ENCODE measurements around the gene TSPAN6.

The TSPAN6 gene

DNA sequence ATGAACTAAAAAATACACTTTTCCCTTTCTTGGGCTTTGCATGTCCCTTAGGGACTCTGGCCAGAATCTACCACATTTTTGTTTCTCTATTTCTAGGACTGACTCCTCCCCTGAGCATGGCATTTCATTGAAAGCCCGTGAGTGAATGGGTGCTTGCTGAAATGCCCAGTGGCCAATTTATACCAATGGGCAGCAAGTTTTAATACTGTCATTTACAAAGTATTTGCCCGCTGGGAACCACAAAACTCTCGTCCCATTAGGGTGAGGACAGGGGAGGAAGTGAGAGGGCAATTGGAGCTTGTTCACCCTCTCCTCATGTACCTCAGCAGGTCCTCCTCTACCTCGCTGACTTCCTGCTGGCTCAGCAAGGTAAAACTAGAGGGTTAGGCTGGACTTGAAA, 8.5 kb upstream of the TSPAN6 start:
- H3K36me3 ChIP-seq (ENCODE audit: insufficient read depth, low read length), result no peaks in the 10 kb centered on the region
- peak overlapping the region; percentile 81 for H3K9ac ChIP-seq (ENCODE audit: low read depth, low read length)
- H3K4me1 ChIP-seq (ENCODE audit: control insufficient read depth, insufficient read depth, low read length), result peaks cover 50% of the 10 kb centered on the region
- H3K4me3 ChIP-seq (ENCODE audit: low read length), result peak overlapping the region; percentile 70
- H3K4me2 ChIP-seq (ENCODE audit: low read length), result peak overlapping the region; percentile 78
- H3K9me3 ChIP-seq (replicated peaks; ENCODE audit: low read length), result no peaks in the 10 kb centered on the region
- H3K27me3 ChIP-seq (ENCODE audit: control insufficient read depth, insufficient read depth, low read length), result no peaks in the 10 kb centered on the region

- Histone ChIP-seq H3K4me3 (ENCODE audit: low read length) (peak within 1 kb of the TSS; percentile 70), H3K9ac (ENCODE audit: low read depth, low read length) (peak within 1 kb of the TSS; percentile 81)
Observed at GRCh38 chrX:100643956-100644860, 7.6 kb upstream of the TSPAN6 start, which contains the start of gene SRPX2. TSS of gene SRPX2 (plus strand) at chrX:100644199. CDS start at chrX:100646323, 2,124 bp downstream.

DNA sequence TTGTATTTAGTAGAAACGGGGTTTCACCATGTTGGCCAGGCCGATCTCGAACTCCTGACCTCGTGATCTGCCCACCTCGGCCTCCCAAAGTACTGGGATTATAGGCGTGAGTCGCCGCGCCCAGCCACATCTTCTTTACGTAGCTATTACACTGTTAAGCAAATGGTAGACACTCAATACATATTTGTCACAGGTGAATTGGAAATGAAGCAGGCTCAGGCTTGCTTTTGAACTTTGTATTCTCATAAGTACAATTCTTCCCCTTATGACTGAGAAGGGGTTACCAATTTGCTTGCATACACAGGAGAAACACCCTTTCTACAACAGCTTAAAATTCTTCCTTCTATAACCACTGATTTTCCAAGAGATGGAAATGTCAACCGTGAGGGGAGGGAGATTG, 6.6 kb upstream of the TSPAN6 start:
- Histone ChIP-seq H3K4me1 (ENCODE audit: control insufficient read depth, insufficient read depth, low read length) (peaks cover 33% of the 10 kb centered on the region), H3K27me3 (ENCODE audit: control insufficient read depth, insufficient read depth, low read length) (no peaks in the 10 kb centered on the region), H3K4me3 (ENCODE audit: low read length) (no peak overlapping the region), H3K4me2 (ENCODE audit: low read length) (peak overlapping the region; percentile 53), H3K9me3 (replicated peaks; ENCODE audit: low read length) (no peaks in the 10 kb centered on the region), H3K36me3 (ENCODE audit: insufficient read depth, low read length) (no peaks in the 10 kb centered on the region), H3K9ac (ENCODE audit: low read depth, low read length) (peak overlapping the region; percentile 55)

More at GRCh38 chrX:100643956-100644860, 7.6 kb upstream of the TSPAN6 start, which contains the start of gene SRPX2:
- peaks cover 43% of the 10 kb centered on the region for H3K4me1 ChIP-seq (ENCODE audit: control insufficient read depth, insufficient read depth, low read length)
- H3K9me3 ChIP-seq (replicated peaks; ENCODE audit: low read length), result no peaks in the 10 kb centered on the region
- H3K36me3 ChIP-seq (ENCODE audit: insufficient read depth, low read length), result no peaks in the 10 kb centered on the region
- H3K4me2 ChIP-seq (ENCODE audit: low read length), result peak within 1 kb of the TSS; percentile 78
- no peaks in the 10 kb centered on the region for H3K27me3 ChIP-seq (ENCODE audit: control insufficient read depth, insufficient read depth, low read length)

DNA sequence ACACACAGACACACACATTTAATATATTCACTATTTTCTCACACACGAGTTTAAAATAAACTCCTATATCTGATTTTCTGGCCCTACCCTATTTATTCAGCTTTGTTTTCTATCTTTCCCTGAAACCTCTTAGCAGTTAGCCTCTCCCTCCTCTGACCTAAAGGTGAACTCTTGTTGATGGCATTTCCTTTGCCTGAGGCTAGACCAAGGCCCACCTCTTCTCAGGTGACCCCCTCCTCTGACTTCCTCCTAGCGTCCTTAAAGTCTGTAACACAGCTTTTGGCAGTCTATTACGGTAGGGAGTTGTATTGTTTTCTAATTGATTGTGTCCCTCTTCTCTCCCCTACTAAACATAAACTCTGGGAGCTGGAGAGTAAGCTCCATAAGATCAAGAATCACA, 5.7 kb upstream of the TSPAN6 start:
- Histone ChIP-seq H3K4me3 (ENCODE audit: low read length) (no peak overlapping the region), H3K9me3 (replicated peaks; ENCODE audit: low read length) (no peaks in the 10 kb centered on the region), H3K36me3 (ENCODE audit: insufficient read depth, low read length) (no peaks in the 10 kb centered on the region), H3K27me3 (ENCODE audit: control insufficient read depth, insufficient read depth, low read length) (no peaks in the 10 kb centered on the region), H3K9ac (ENCODE audit: low read depth, low read length) (no peak overlapping the region), H3K4me1 (ENCODE audit: control insufficient read depth, insufficient read depth, low read length) (peaks cover 24% of the 10 kb centered on the region), H3K4me2 (ENCODE audit: low read length) (no peak overlapping the region)

DNA sequence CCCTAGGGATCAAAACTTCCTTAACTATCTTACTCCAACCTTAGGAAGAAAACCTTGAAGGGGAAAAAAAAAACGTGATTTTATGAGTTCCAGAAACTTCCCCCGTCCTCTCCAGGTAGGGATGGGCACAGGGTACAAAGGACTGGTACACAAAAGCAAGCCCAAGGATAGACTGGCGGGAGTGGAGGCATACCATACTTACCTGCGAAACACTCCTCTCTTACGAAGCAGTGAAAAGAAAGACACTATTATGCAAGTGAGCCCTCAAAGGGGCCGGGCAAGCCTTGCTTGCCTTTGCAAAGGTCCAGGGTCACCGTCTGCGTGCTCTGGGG, 651 bp downstream of the TSPAN6 start:
- no peaks in the 10 kb centered on the region for H3K36me3 ChIP-seq (ENCODE audit: insufficient read depth, low read length)
- no peaks in the 10 kb centered on the region for H3K9me3 ChIP-seq (replicated peaks; ENCODE audit: low read length)
- H3K27me3 ChIP-seq (ENCODE audit: control insufficient read depth, insufficient read depth, low read length), result no peaks in the 10 kb centered on the region
- H3K9ac ChIP-seq (ENCODE audit: low read depth, low read length), result peak overlapping the region; percentile 80
- peak overlapping the region; percentile 77 for H3K4me2 ChIP-seq (ENCODE audit: low read length)
- peak overlapping the region; percentile 74 for H3K4me3 ChIP-seq (ENCODE audit: low read length)
- peaks cover 13% of the 10 kb centered on the region for H3K4me1 ChIP-seq (ENCODE audit: control insufficient read depth, insufficient read depth, low read length)

DNA sequence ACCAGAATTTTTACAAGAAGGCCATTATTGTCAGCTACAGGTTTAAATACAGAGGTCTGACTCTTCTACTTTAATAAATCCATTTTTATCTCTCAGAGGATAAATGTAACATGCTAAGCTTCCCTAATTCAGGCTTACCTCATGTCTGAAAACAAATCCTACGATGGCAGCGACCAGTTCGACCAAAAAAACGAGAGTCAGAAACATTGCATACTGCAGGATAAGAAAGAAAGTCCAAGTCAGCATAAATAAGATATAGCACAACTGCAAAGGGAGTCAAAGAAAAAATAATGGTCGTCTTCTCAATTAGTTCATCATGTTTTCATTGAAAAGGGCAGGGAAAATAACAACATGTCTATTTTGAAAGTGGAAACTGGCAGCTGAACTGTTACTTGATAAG, 1.6 kb downstream of the TSPAN6 start:
- Histone ChIP-seq H3K27me3 (ENCODE audit: control insufficient read depth, insufficient read depth, low read length) (no peaks in the 10 kb centered on the region), H3K4me2 (ENCODE audit: low read length) (peak overlapping the region; percentile 77), H3K9ac (ENCODE audit: low read depth, low read length) (no peak overlapping the region), H3K4me1 (ENCODE audit: control insufficient read depth, insufficient read depth, low read length) (peaks cover 13% of the 10 kb centered on the region), H3K9me3 (replicated peaks; ENCODE audit: low read length) (no peaks in the 10 kb centered on the region), H3K4me3 (ENCODE audit: low read length) (no peak overlapping the region), H3K36me3 (ENCODE audit: insufficient read depth, low read length) (no peaks in the 10 kb centered on the region)

- H3K4me2 ChIP-seq (ENCODE audit: low read length), result no peak overlapping the region
- no peaks in the 10 kb centered on the region for H3K4me1 ChIP-seq (ENCODE audit: control insufficient read depth, insufficient read depth, low read length)
- no peaks in the 10 kb centered on the region for H3K27me3 ChIP-seq (ENCODE audit: control insufficient read depth, insufficient read depth, low read length)
- no peaks in the 10 kb centered on the region for H3K36me3 ChIP-seq (ENCODE audit: insufficient read depth, low read length)
- H3K9me3 ChIP-seq (replicated peaks; ENCODE audit: low read length), result no peaks in the 10 kb centered on the region
- H3K4me3 ChIP-seq (ENCODE audit: low read length), result no peak overlapping the region
- H3K9ac ChIP-seq (ENCODE audit: low read depth, low read length), result no peak overlapping the region
Observed at GRCh38 chrX:100625985-100626491, 10.6 kb downstream of the TSPAN6 start.

DNA sequence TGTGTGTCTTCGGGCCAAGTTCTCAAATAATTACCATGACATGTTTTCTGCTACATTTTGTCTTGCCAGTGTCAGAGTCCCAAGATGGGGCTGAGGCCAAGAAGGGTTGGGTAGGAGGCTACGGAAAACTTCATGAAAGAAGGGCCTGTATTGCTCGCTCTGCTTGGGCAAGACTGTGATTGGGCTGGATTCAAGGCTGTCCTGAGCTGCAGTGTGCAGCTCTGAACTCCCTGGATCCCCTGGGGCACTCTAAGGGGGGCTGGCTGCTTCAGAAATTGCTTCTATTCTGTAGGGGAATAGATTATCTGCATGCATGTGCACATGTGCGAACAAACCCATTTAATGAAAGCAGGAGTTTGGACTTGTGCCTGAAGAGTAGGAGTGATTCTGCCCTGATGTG, 13.6 kb downstream of the TSPAN6 start:
- Histone ChIP-seq H3K9ac (ENCODE audit: low read depth, low read length) (no peak overlapping the region), H3K9me3 (replicated peaks; ENCODE audit: low read length) (no peaks in the 10 kb centered on the region), H3K27me3 (ENCODE audit: control insufficient read depth, insufficient read depth, low read length) (no peaks in the 10 kb centered on the region), H3K36me3 (ENCODE audit: insufficient read depth, low read length) (no peaks in the 10 kb centered on the region), H3K4me1 (ENCODE audit: control insufficient read depth, insufficient read depth, low read length) (no peaks in the 10 kb centered on the region), H3K4me2 (ENCODE audit: low read length) (no peak overlapping the region), H3K4me3 (ENCODE audit: low read length) (no peak overlapping the region)

- Histone ChIP-seq H3K9me3 (replicated peaks; ENCODE audit: low read length) (no peaks in the 10 kb centered on the region), H3K9ac (ENCODE audit: low read depth, low read length) (no peak overlapping the region), H3K4me1 (ENCODE audit: control insufficient read depth, insufficient read depth, low read length) (no peaks in the 10 kb centered on the region)
Observed at GRCh38 chrX:100615005-100615404, 21.6 kb downstream of the TSPAN6 start.

DNA sequence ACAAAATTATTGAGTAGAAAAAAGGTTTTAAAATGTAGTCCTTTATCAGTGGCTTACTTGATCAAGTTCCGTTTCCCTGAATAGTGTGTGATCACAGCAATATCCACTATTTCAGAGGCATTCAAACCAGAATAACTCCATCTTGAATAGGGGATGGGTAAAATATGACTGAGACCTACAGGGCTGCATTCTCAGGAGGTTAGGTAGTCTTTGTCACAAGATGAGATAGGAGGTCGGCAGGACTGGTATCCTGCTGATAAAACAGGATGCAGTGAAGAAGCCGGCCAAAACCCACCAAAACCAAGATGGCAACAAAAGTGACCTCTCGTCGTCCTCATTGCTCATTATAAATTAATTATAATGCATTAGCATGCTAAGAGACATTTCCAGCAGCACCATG, 24.7 kb downstream of the TSPAN6 start:
- Histone ChIP-seq H3K27me3 (ENCODE audit: control insufficient read depth, insufficient read depth, low read length) (peaks cover 30% of the 10 kb centered on the region), H3K4me3 (ENCODE audit: low read length) (no peak overlapping the region), H3K9ac (ENCODE audit: low read depth, low read length) (no peak overlapping the region), H3K9me3 (replicated peaks; ENCODE audit: low read length) (no peaks in the 10 kb centered on the region), H3K36me3 (ENCODE audit: insufficient read depth, low read length) (no peaks in the 10 kb centered on the region), H3K4me2 (ENCODE audit: low read length) (no peak overlapping the region), H3K4me1 (ENCODE audit: control insufficient read depth, insufficient read depth, low read length) (no peaks in the 10 kb centered on the region)

More at GRCh38 chrX:100615005-100615404, 21.6 kb downstream of the TSPAN6 start:
- Histone ChIP-seq H3K4me3 (ENCODE audit: low read length) (no peak overlapping the region), H3K36me3 (ENCODE audit: insufficient read depth, low read length) (no peaks in the 10 kb centered on the region), H3K27me3 (ENCODE audit: control insufficient read depth, insufficient read depth, low read length) (peaks cover 14% of the 10 kb centered on the region), H3K4me2 (ENCODE audit: low read length) (no peak overlapping the region)

DNA sequence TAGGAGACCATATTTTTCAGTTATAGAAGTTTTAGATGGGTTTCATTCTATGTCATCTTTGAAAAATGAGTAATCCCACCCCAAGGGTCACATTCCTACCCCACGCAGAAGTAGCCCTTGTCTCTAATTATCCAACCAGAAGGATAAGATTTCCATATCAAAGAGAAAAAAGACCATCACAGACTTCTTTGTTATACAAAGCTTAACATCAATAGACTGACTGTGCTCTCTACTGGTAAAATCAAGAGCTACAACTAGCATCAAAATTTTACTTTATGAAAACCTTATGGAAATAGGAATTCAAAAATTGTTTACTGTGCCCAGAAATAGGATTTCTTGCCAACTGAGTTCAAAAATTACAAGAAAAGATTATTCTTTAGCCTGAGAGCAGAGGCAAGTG, 27.0 kb downstream of the TSPAN6 start:
- peaks cover 33% of the 10 kb centered on the region for H3K27me3 ChIP-seq (ENCODE audit: control insufficient read depth, insufficient read depth, low read length)
- H3K9ac ChIP-seq (ENCODE audit: low read depth, low read length), result no peak overlapping the region
- no peaks in the 10 kb centered on the region for H3K9me3 ChIP-seq (replicated peaks; ENCODE audit: low read length)
- no peak overlapping the region for H3K4me2 ChIP-seq (ENCODE audit: low read length)
- no peaks in the 10 kb centered on the region for H3K4me1 ChIP-seq (ENCODE audit: control insufficient read depth, insufficient read depth, low read length)
- H3K36me3 ChIP-seq (ENCODE audit: insufficient read depth, low read length), result no peaks in the 10 kb centered on the region
- H3K4me3 ChIP-seq (ENCODE audit: low read length), result no peak overlapping the region

DNA sequence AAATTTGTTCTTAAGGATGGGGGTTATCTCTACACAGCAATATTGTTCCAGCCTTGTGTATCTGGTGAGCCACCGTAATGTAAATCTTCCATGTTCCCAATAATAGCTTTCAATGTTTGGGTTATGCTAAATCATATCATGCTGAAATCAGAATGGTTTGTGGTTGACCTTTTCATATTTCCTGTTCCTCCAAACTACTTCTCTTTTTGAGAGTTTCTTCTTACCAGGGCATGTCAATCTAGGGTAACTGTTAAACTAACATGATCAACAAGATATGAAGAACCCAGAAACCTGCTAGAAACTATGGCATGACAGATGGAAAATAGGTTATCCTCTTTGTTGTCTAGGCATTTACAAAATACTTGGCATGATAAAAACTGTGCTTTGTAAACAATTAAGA, 29.9 kb downstream of the TSPAN6 start:
- H3K4me2 ChIP-seq (ENCODE audit: low read length), result no peak overlapping the region
- H3K9ac ChIP-seq (ENCODE audit: low read depth, low read length), result no peak overlapping the region
- no peak overlapping the region for H3K4me3 ChIP-seq (ENCODE audit: low read length)
- H3K9me3 ChIP-seq (replicated peaks; ENCODE audit: low read length), result no peaks in the 10 kb centered on the region
- H3K27me3 ChIP-seq (ENCODE audit: control insufficient read depth, insufficient read depth, low read length), result peaks cover 24% of the 10 kb centered on the region
- no peaks in the 10 kb centered on the region for H3K4me1 ChIP-seq (ENCODE audit: control insufficient read depth, insufficient read depth, low read length)
- no peaks in the 10 kb centered on the region for H3K36me3 ChIP-seq (ENCODE audit: insufficient read depth, low read length)
